Activated naive CD8-positive, alpha-beta T cell (primary cell): ENCODE results near the gene PAPOLB.

Experiments
- H3K27ac Mint-ChIP-seq: one replicate; pipeline ENCODE4 v1.8.0; 2021; ENCODE audit warnings: mixed read lengths
- H3K27me3 Mint-ChIP-seq: one replicate; pipeline ENCODE4 v1.8.0; 2021; ENCODE audit warnings: mixed read lengths
- H3K36me3 Mint-ChIP-seq: one replicate; pipeline ENCODE4 v1.8.0; 2021; ENCODE audit warnings: mixed read lengths
- H3K4me1 Mint-ChIP-seq: one replicate; pipeline ENCODE4 v1.8.0; 2021; ENCODE audit warnings: low read depth, mixed read lengths
- H3K4me3 Mint-ChIP-seq: one replicate; pipeline ENCODE4 v1.8.0; 2021; ENCODE audit warnings: mild to moderate bottlenecking, mixed read lengths
- H3K9me3 Mint-ChIP-seq: one replicate; pipeline ENCODE4 v1.8.0; 2021; ENCODE audit warnings: low read depth, mixed read lengths

The PAPOLB gene

DNA sequence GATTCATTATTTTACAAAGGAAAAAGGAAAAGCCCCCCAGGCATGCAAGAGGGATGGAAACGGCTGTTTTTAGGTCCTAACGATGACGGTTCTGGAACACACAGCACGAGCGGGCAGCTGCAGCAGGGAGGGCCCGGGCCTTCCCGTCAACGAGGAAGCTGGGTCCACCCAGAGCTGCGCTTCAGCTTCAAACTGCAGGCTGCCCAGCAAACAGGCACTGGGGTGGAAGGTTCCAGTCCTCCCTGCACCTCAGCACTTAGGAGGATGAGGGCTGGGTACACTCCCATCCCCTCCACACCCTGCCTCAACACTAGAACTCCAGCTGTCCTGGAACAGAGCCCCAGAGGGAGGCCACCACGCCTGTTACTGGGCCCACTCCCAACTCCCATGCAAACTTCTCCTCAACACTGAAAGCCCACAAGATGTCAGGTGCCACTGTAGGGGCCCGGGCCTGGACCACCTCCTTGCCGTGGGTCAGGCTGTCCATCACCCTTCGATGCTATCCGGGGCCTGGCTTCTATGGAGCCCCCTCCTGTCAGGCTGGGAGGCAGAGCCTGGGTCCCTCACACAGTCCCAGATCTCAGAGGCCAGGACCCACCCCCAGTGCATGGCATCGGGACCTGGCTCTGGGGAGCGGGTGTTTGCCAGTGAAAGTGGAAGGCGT is 33.0 kb downstream of the PAPOLB start:
- Mint-ChIP-seq H3K36me3 (no peaks in the 10 kb centered on the region), H3K9me3 (no peaks in the 10 kb centered on the region), H3K4me3 (no peak overlapping the region), H3K27me3 (peaks cover 3% of the 10 kb centered on the region), H3K4me1 (peaks cover 4% of the 10 kb centered on the region), H3K27ac (no peak overlapping the region)

- Mint-ChIP-seq H3K36me3 (no peaks in the 10 kb centered on the region), H3K27me3 (peaks cover 3% of the 10 kb centered on the region), H3K27ac (no peak overlapping the region), H3K9me3 (no peaks in the 10 kb centered on the region), H3K4me1 (peaks cover 2% of the 10 kb centered on the region), H3K4me3 (no peak overlapping the region)
Observed at GRCh38 chr7:4825081-4825480, 36.7 kb downstream of the PAPOLB start.

DNA sequence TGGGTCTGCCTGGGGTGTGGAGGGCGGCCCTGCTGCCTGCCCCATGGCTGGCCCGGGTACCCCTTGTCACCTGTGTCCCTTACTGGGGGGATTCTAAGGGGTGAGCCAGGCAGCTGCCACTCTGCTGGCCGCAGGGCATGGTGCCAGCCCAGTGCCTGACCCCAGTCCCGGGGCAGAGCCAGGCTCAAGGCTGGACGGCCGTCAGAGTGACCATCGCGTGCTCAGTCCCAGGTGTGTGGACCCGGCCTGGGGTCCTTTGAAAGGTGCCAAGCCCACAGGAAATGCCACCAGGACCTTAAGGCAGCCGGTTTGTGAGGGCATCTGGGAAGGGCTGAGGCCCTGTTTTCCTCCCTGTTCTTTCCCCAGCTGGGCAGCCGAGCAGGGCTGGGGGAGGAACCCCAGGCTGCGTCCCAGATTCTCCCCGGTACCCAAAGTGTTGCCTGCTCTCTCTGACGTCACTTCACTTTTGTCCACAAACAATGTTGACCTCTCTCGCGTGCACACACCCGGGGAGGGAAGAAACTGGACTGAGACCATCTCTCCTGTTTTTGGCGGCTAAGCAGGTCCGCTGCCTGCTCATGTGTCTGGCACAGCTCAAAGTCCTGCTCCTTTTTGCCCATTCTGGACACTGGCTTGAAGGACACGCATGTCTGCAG is 37.6 kb downstream of the PAPOLB start:
- Mint-ChIP-seq H3K36me3 (no peaks in the 10 kb centered on the region), H3K4me3 (no peak overlapping the region), H3K9me3 (no peaks in the 10 kb centered on the region), H3K27me3 (peaks cover 3% of the 10 kb centered on the region), H3K27ac (no peak overlapping the region), H3K4me1 (no peaks in the 10 kb centered on the region)

DNA sequence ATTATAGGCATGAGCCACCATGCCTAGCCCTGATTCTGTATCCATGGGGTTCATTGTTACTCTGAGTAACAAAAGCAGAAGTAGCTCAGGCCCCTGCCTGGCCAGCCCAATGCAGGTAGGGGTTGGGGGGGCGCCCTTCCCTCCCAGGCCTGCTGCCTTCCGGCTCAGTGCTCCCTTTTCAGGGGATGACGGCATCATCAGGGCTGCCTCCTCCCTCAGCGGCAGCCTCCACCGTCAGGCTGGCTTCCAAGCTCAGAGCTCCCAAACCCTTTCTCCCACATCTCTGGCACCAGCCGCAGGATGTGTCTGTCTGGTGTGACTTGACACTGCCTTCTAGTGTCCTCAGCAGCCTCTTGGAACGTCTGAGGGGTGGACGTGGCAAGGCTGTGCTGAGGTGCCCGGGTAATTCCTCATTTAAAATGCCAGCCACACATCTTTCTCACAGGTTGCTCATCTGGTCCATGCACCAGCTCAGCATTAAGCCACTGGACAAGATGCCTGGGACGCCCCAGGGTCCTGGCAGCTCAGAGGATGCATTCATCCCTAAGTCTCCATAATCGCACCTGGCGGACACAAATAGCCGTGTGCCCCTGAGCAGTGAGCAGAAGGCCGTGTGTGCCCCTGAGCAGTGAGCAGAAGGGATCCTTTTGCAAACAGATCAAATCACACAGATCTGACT is 38.2 kb downstream of the PAPOLB start:
- Mint-ChIP-seq H3K4me3 (no peak overlapping the region), H3K9me3 (no peaks in the 10 kb centered on the region), H3K4me1 (no peaks in the 10 kb centered on the region), H3K36me3 (no peaks in the 10 kb centered on the region), H3K27ac (no peak overlapping the region), H3K27me3 (peaks cover 3% of the 10 kb centered on the region)

GRCh38 chr7:4822677-4823076 is 39.2 kb downstream of the PAPOLB start:
- no peak overlapping the region for H3K4me3 Mint-ChIP-seq
- H3K4me1 Mint-ChIP-seq, result no peaks in the 10 kb centered on the region
- H3K27me3 Mint-ChIP-seq, result peaks cover 3% of the 10 kb centered on the region
- H3K9me3 Mint-ChIP-seq, result no peaks in the 10 kb centered on the region
- no peaks in the 10 kb centered on the region for H3K36me3 Mint-ChIP-seq
- no peak overlapping the region for H3K27ac Mint-ChIP-seq

GRCh38 chr7:4820967-4821471 is 40.8 kb downstream of the PAPOLB start:
- no peaks in the 10 kb centered on the region for H3K9me3 Mint-ChIP-seq
- H3K4me3 Mint-ChIP-seq, result no peak overlapping the region
- H3K36me3 Mint-ChIP-seq, result no peaks in the 10 kb centered on the region
- H3K4me1 Mint-ChIP-seq, result no peaks in the 10 kb centered on the region
- H3K27me3 Mint-ChIP-seq, result peaks cover 3% of the 10 kb centered on the region
- H3K27ac Mint-ChIP-seq, result no peak overlapping the region

DNA sequence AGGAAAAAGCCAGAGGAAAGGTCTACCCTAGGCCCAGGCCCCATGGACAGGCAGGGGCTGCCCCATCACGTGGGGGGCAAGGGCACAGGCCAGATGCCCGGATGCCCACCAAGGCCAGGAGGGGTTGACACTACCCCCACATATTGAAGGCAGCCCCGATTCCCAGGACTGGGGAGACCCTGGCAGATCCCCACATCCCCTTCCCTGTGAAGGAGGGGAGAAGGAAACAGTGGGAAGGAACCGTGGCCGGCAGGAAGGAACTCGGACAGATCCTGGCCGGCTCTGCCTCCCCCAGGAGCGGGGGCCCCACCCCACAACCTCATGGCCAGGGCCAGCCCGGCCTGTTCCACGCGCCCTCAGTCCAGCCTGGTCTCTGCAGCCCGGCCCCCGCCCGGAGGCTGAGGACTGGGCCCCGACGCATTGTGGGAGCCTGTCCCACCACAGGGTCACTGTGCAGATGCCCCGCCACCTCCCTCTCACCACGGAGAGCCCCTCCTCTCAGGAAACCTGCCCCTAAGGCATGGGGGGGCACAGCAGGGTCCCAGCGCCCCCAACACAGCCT is 41.3 kb downstream of the PAPOLB start:
- Mint-ChIP-seq H3K9me3 (no peaks in the 10 kb centered on the region), H3K4me3 (no peak overlapping the region), H3K27me3 (peaks cover 3% of the 10 kb centered on the region), H3K36me3 (no peaks in the 10 kb centered on the region), H3K27ac (no peak overlapping the region), H3K4me1 (no peaks in the 10 kb centered on the region)

GRCh38 chr7:4819560-4820404 is 42.0 kb downstream of the PAPOLB start:
- no peaks in the 10 kb centered on the region for H3K27me3 Mint-ChIP-seq

DNA sequence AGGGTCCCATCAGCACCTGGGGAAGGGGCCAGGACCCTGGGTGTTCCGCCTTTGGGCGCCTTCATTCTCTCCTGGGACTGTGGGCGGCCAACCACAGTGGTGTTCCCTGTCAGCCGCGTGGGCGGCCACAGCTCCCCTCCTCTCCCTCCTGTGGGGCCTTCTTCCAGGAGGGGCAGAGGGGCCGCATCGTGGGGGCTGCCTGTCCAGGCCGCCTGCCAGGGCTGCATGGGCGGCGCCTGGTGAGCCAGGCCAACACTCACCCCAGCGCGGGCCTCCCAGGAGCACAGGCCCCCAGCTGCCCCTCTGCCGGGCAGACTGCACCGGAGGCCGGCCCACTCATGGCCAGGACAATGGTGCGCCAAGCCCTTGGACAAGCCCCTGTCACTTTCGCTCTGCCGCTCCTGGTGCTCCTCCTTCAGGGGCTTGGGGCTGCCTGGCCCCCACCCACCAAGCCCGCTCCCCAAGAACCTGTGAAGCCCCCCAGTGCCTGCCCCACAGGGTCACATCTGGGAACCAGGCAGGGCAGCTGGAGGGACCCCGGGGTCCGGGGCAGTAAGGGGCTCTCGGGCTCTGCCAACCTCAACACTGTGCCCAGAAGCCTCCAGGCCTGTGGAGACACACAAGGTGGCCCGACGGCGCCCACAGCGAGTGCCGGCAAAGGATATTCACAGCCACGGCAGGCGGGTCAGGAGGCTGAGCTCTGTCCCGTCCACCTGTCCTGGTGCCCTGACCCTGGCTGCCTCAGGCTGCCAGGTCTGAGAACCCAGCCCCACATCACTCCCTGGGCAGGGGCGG is 43.6 kb downstream of the PAPOLB start:
- Mint-ChIP-seq H3K27me3 (peaks cover 3% of the 10 kb centered on the region), H3K36me3 (no peaks in the 10 kb centered on the region), H3K9me3 (no peaks in the 10 kb centered on the region), H3K4me3 (no peak overlapping the region), H3K27ac (no peak overlapping the region), H3K4me1 (peaks cover 2% of the 10 kb centered on the region)

More at GRCh38 chr7:4819560-4820404, 42.0 kb downstream of the PAPOLB start:
- Mint-ChIP-seq H3K4me1 (peaks cover 1% of the 10 kb centered on the region), H3K36me3 (no peaks in the 10 kb centered on the region), H3K4me3 (no peak overlapping the region), H3K27ac (no peak overlapping the region), H3K9me3 (no peaks in the 10 kb centered on the region)

DNA sequence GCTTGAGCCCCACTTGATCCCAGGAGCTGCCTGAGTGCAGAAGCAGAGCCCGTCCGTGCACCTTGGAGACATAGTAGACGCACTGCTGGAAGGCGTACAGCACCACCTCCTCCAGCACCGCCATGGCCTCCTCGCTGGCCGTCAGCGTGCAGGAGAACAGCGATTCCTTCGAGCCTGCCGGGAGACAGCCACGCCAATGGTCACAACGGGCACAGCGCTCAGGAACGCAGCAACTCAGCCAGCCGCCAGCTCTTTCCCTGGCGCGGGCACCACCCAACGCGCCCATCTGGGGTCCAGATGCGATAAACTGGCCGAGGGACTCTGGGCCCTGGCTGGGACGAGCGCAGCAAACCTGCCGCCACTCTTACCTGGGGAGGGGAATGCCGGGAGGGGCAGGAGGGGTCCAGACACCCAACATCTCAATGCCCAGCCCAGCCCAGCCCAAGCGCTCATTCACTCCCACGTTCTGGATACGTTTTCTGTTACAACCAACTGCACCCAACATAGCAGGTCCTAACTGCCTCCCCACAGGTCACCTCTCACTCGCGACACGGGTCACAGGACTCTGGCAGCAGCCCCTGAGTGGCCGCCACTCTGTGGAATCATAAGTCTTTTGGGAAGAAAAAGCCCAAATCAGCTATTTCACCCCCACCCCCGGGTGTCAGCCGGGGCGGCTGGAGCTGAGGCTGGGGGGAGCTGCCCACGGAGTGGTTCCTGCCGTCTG is 44.5 kb downstream of the PAPOLB start:
- Mint-ChIP-seq H3K9me3 (no peaks in the 10 kb centered on the region), H3K4me3 (no peak overlapping the region), H3K4me1 (peaks cover 2% of the 10 kb centered on the region), H3K36me3 (no peaks in the 10 kb centered on the region), H3K27ac (no peak overlapping the region), H3K27me3 (peaks cover 5% of the 10 kb centered on the region)

GRCh38 chr7:4816419-4817080 is 45.3 kb downstream of the PAPOLB start:
- Mint-ChIP-seq H3K4me3 (no peak overlapping the region), H3K27ac (no peak overlapping the region), H3K36me3 (no peaks in the 10 kb centered on the region), H3K9me3 (no peaks in the 10 kb centered on the region), H3K4me1 (peaks cover 2% of the 10 kb centered on the region), H3K27me3 (peaks cover 5% of the 10 kb centered on the region)

- H3K36me3 Mint-ChIP-seq, result no peaks in the 10 kb centered on the region
- peaks cover 5% of the 10 kb centered on the region for H3K27me3 Mint-ChIP-seq
- H3K4me3 Mint-ChIP-seq, result no peak overlapping the region
- peaks cover 2% of the 10 kb centered on the region for H3K4me1 Mint-ChIP-seq
- no peak overlapping the region for H3K27ac Mint-ChIP-seq
- no peaks in the 10 kb centered on the region for H3K9me3 Mint-ChIP-seq
Observed at GRCh38 chr7:4815609-4816418, 46.0 kb downstream of the PAPOLB start.
